Thymus (tissue), 11 donors: ENCODE results near the gene CRYZL1. TPM values are rescaled to one million over a fixed set of nuclear protein-coding genes. Genes with fewer than 3 reads are reported as not detected.

ENCODE experiments used
- DNase-seq, 9 donors: peaks; one replicate each; pipeline ENCODE4 v3.0.0-alpha.2; 2013; ENCODE audit warnings: low spot score in 9 of 9, low read depth in 6 of 9, missing footprints in 1 of 9
- H3K27ac ChIP-seq, 2 donors: one replicate each; pipeline ENCODE4 v1.5.1; 2013; ENCODE audit warnings: control low read depth in 1 of 2, low read depth in 1 of 2, low read length in 1 of 2, mild to moderate bottlenecking in 1 of 2, moderate library complexity in 1 of 2
- H3K27me3 ChIP-seq, 2 donors: one replicate each; pipeline ENCODE4 v1.5.1; 2013; ENCODE audit warnings: low read length in 1 of 2; ENCODE audit not compliant: control insufficient read depth in 2 of 2, insufficient read depth in 1 of 2
- H3K36me3 ChIP-seq, 2 donors: one replicate each; pipeline ENCODE4 v1.5.1; 2013; ENCODE audit warnings: low read length in 1 of 2, mild to moderate bottlenecking in 1 of 2, moderate library complexity in 1 of 2; ENCODE audit not compliant: control insufficient read depth in 2 of 2, insufficient read depth in 2 of 2
- H3K4me1 ChIP-seq, 2 donors: one replicate each; pipeline ENCODE4 v1.5.1; 2013; ENCODE audit warnings: low read length in 2 of 2; ENCODE audit not compliant: control insufficient read depth in 2 of 2, insufficient read depth in 2 of 2
- H3K4me3 ChIP-seq, 2 donors: one replicate each; pipeline ENCODE4 v1.5.1; 2013; ENCODE audit warnings: low read length in 2 of 2, control low read depth in 1 of 2, mild to moderate bottlenecking in 1 of 2
- H3K9me3 ChIP-seq, 2 donors: one replicate each; pipeline ENCODE4 v1.5.1; 2013; ENCODE audit warnings: low read length in 1 of 2, mild to moderate bottlenecking in 1 of 2; ENCODE audit not compliant: control insufficient read depth in 2 of 2, insufficient read depth in 1 of 2
- WGBS: extraction: QIAGEN DNeasy Blood & Tissue Kit; methylation state at CpG from one replicate; pipeline ENCODE4 v1.1.7; 2013; 5-methylcytosine and 5-hydroxymethylcytosine counted together
- polyA plus RNA-seq: library from polyadenylated mRNA; stranded (reverse); fragments of 200-250 nt; gene quantifications from one replicate; pipeline ENCODE4 v1.2.3, GENCODE V29; 2013
- total RNA-seq: library from RNA; stranded (reverse); fragments of 120-200 nt; gene quantifications from one replicate; pipeline ENCODE4 v1.2.4, GENCODE V29; 2013
- donor health status: healthy.

CRYZL1 gene
- total and polyA plus RNA-seq, 2 donors = 18.4 to 42.4 TPM

DNA sequence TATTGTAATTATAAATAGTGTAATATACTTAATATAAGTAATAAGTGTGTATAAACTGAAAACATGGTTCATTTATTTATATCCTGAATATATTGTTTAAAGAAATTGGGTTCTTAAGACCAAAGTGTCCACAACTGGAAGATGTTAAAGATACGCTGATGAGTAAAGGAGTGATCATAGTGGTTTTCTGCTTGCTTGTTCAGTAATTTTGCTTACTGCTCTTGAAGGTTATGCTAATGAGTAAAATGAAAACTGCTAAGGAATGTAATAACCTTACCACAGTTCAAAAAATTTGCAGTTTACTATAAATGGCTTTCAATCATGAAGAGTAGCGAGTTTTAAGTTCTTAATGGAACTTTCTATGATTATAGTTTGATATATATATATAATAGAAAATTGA, 75.0 kb downstream of the CRYZL1 start:
- no peaks in the 10 kb centered on the region for H3K27me3 ChIP-seq
- 96% methylated on average over 2 of the region's 2 CpGs for WGBS
- no peak overlapping the region for H3K4me3 ChIP-seq
- peaks cover 19 to 53% of the 10 kb centered on the region in 2 donors for H3K36me3 ChIP-seq
- H3K4me1 ChIP-seq = no peaks in the 10 kb centered on the region
- H3K27ac ChIP-seq = no peak overlapping the region
- DNase-seq = no peak
- no peaks in the 10 kb centered on the region for H3K9me3 ChIP-seq

DNA sequence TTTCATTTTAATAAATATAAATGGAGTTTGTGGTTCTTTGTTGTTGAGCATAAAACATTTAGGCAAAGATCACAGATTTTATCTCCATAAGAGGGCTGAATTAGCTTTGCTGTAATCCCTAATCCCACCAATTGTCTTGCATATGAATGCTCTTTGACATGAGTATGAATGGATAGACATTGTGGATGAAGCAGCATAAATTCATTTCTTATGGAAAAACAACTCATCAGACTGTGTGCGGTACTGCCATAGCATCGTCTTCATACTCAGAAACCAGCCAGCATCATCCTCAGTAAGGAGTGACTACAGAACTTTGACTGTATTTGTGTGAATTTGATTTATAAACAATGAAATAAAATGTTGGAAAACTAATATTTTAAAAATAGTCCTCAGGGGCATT, 79.2 kb downstream of the CRYZL1 start:
- Histone ChIP-seq H3K27ac (no peak overlapping the region), H3K4me3 (no peak overlapping the region), H3K27me3 (no peaks in the 10 kb centered on the region), H3K36me3 (peaks cover 19 to 63% of the 10 kb centered on the region in 2 donors), H3K4me1 (no peaks in the 10 kb centered on the region), H3K9me3 (no peaks in the 10 kb centered on the region)
- WGBS = 98% methylated on average over 2 of the region's 2 CpGs
- no peak for DNase-seq

DNA sequence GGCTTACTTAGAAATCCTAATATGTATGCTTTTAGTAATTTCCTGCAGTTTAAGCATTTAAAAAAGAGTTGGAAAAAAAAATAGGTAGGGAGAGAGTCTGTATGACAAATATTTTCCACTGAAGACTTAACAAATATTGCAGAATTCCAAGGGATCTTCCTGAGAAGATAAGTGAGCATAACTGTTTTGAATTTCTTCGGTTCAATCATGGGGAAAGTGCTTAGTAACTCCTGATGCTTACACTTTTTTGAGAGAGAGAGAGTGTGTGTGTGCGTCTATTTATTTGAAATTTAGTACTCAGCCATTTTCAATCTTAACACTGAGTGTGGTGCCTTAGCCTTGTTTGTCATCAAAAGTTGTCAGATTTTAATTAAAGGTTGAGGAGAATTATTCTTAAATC, 80.2 kb downstream of the CRYZL1 start:
- H3K27me3 ChIP-seq = no peaks in the 10 kb centered on the region
- 97% methylated on average over 2 of the region's 2 CpGs for WGBS
- no peak overlapping the region for H3K27ac ChIP-seq
- H3K9me3 ChIP-seq = no peaks in the 10 kb centered on the region
- H3K4me1 ChIP-seq = no peaks in the 10 kb centered on the region
- no peak overlapping the region for H3K4me3 ChIP-seq
- no peak for DNase-seq
- H3K36me3 ChIP-seq = peaks cover 23 to 67% of the 10 kb centered on the region in 2 donors

DNA sequence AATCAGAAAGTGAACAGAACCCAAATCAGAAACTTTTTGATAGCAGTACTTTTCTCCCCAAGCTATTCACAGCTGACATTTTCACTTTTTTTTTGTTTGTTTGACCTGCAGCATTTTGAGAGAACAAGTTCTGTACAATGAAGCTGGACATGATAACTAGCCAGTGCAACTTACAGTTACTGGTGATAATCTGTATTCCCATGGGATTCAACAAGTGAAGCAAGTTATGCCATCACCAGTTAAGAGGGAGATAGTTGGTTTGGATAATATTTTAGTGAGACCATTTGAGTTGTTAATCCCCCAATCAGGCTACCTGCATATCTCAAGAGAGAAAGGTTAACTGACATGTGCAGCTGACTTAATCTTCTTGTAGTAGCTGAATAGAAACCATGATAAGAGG, 80.6 kb downstream of the CRYZL1 start:
- H3K4me3 ChIP-seq = no peak overlapping the region
- no peak overlapping the region for H3K27ac ChIP-seq
- H3K4me1 ChIP-seq = no peaks in the 10 kb centered on the region
- no peak for DNase-seq
- peaks cover 23 to 70% of the 10 kb centered on the region in 2 donors for H3K36me3 ChIP-seq
- no peaks in the 10 kb centered on the region for H3K9me3 ChIP-seq
- H3K27me3 ChIP-seq = no peaks in the 10 kb centered on the region

DNA sequence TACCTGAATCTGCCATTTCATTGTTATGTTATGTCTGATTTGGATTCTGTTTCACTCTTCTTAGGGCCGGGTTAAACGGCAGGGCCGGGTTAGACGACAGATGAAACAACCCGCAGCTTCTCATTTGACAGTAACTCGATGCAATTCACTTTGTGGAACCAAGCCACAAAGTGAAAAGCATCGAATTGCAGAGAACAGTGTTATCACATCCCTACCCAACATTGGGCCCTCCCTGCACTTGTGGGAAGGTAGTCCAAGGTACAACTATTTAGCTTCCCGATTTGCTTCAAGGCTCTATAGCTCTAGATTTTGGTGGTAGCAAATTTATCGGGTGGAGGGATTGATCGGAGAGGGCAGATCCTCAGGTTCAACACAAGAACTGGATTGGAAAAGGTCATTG, 81.7 kb downstream of the CRYZL1 start:
- Histone ChIP-seq H3K27ac (no peak overlapping the region), H3K4me1 (no peaks in the 10 kb centered on the region)
- WGBS = 97% methylated on average over 10 of the region's 10 CpGs

DNA sequence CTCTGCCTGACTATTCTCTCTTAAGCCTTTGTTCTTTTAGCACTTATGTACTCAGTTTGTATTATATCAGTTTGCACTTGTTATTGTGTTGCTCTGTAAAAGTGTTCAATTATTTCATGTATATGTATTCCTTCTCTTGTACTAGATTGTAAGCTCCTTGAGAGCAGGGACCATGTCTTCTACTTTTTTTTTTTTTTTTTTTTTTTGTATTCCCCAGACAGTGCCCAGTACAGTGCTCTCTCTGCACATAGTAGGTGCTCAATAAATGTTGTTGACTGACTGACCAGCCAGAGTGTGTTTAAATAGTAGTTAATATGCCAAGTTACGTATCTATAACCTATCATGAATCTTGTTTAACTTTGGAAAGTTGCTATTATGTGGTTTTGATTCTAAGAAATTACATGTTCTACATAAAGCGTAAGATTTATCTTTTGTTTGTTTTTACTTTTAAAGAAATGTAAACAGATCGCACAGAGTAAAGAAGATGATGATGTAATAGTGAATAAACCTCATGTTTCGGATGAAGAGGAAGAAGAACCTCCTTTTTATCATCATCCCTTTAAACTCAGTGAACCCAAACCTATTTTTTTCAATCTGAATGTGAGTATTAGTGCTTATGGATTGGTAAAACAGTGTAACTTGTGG, 82.6 kb downstream of the CRYZL1 start:
- WGBS = 96% methylated on average over 4 of the region's 4 CpGs
- Histone ChIP-seq H3K4me1 (no peaks in the 10 kb centered on the region), H3K27me3 (no peaks in the 10 kb centered on the region), H3K36me3 (peaks cover 32 to 83% of the 10 kb centered on the region in 2 donors), H3K27ac (no peak overlapping the region), H3K9me3 (no peaks in the 10 kb centered on the region), H3K4me3 (no peak overlapping the region)
- no peak for DNase-seq

More for the DNA sequence above, 81.7 kb downstream of the CRYZL1 start:
- DNase-seq = no peak
- Histone ChIP-seq H3K36me3 (peaks cover 27 to 80% of the 10 kb centered on the region in 2 donors), H3K27me3 (no peaks in the 10 kb centered on the region), H3K4me3 (no peak overlapping the region), H3K9me3 (no peaks in the 10 kb centered on the region)

DNA sequence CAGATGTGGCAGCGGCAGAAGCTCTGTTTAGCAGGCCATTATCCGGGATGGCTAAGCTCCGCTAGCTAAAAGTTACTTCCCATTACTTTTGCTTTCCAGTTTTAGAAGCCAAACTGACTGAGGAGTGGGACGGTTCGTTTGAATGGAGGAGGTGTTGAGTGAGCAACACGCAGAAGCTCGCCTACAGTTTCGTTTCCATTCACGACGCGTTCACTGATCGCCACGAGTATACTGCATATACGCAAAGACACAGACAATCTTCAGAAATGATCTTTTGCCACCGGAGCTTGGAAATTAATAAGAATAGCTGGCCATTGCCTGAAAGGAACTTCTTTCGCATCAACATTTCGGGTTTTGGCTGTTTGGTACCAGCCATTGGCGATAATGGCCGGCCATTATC, 84.1 kb downstream of the CRYZL1 start:
- Histone ChIP-seq H3K9me3 (no peaks in the 10 kb centered on the region), H3K4me1 (peaks cover 0 to 2% of the 10 kb centered on the region in 2 donors), H3K27ac (no peak overlapping the region), H3K27me3 (no peaks in the 10 kb centered on the region), H3K36me3 (peaks cover 47 to 94% of the 10 kb centered on the region in 2 donors), H3K4me3 (no peak overlapping the region)
- DNase-seq = no peak
- WGBS = over 99% methylated on average over 19 of the region's 19 CpGs

DNA sequence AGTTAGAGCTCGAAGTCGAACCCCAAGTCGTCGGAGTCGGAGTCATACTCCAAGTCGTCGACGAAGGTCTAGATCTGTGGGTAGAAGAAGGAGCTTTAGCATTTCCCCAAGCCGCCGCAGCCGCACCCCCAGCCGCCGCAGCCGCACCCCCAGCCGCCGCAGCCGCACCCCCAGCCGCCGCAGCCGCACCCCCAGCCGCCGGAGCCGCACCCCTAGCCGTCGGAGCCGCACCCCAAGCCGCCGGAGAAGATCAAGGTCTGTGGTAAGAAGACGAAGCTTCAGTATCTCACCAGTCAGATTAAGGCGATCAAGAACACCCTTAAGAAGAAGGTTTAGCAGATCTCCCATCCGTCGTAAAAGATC, 86.6 kb downstream of the CRYZL1 start:
- peaks cover 0 to 5% of the 10 kb centered on the region in 2 donors for H3K9me3 ChIP-seq
- no peaks in the 10 kb centered on the region for H3K27me3 ChIP-seq
- no peak overlapping the region for H3K27ac ChIP-seq
- no peak overlapping the region for H3K4me3 ChIP-seq
- peaks cover 65 to 96% of the 10 kb centered on the region in 2 donors for H3K36me3 ChIP-seq
- no peak for DNase-seq
- 98% methylated on average over 32 of the region's 32 CpGs for WGBS
- peaks cover 0 to 2% of the 10 kb centered on the region in 2 donors for H3K4me1 ChIP-seq

DNA sequence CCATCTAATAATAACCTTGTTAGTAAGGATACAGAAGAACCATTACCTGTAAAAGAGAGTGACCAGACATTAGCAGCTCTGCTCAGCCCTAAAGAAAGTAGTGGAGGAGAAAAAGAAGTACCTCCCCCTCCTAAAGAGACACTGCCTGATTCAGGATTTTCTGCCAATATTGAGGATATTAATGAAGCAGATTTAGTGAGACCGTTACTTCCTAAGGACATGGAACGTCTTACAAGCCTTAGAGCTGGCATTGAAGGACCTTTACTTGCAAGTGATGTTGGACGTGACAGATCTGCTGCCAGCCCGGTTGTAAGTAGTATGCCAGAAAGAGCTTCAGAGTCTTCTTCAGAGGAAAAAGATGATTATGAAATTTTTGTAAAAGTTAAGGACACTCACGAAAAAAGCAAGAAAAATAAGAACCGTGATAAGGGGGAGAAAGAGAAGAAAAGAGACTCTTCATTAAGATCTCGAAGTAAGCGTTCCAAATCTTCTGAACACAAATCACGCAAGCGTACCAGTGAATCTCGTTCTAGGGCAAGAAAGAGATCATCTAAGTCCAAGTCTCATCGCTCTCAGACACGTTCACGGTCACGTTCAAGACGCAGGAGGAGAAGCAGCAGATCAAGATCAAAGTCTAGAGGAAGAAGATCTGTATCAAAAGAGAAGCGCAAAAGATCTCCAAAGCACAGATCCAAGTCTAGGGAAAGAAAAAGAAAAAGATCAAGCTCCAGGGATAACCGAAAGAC, 87.1 kb downstream of the CRYZL1 start:
- H3K27me3 ChIP-seq = no peaks in the 10 kb centered on the region
- H3K4me1 ChIP-seq = peaks cover 0 to 2% of the 10 kb centered on the region in 2 donors
- no peak for DNase-seq
- no peak overlapping the region for H3K4me3 ChIP-seq
- peaks cover 66 to 96% of the 10 kb centered on the region in 2 donors for H3K36me3 ChIP-seq
- no peak overlapping the region for H3K27ac ChIP-seq
- H3K9me3 ChIP-seq = peaks cover 0 to 5% of the 10 kb centered on the region in 2 donors
- WGBS = 98% methylated on average over 18 of the region's 18 CpGs
